H1 (cell line): Measurements from ENCODE around the gene CHN2. TPM values are rescaled to one million over a fixed set of nuclear protein-coding genes. Genes with fewer than 3 reads are reported as not detected.

ENCODE experiments used
- CBX8 ChIP-seq: fragments of 300-800, 300-1000 bp; sonication (generic); IDR thresholded peaks from 2 replicates; pipeline ENCODE4 v1.7.1; 2016; ENCODE audit warnings: low read depth, low read length, borderline replicate concordance
- FOSL1 ChIP-seq: IDR thresholded peaks from 2 replicates; pipeline ENCODE4 v1.6.1; 2011; ENCODE audit warnings: mild to moderate bottlenecking, low read depth, low read length, moderate library complexity; ENCODE audit not compliant: insufficient read depth
- POLR2A ChIP-seq, 2 experiments: IDR thresholded peaks; 1 replicate in 1 of 2; 2 replicates in 1 of 2; pipeline ENCODE4 v1.6.1; 2011; ENCODE audit warnings: low read depth in 2 of 2, low read length in 2 of 2, mild to moderate bottlenecking in 2 of 2; ENCODE audit errors: control extremely low read depth in 1 of 2
- SP1 ChIP-seq: IDR thresholded peaks from 2 replicates; pipeline ENCODE4 v1.6.1; 2011; ENCODE audit warnings: low read depth, low read length
- polyA plus RNA-seq, 7 experiments: library from polyadenylated mRNA; depleted of rRNA in 3 of 7; stranded (reverse) in 5 of 7; unstranded in 2 of 7; fragments of >200 nt in 5 of 7; fragments of 200-250 nt in 2 of 7; gene quantifications; 1 replicate in 5 of 7; 2 replicates in 1 of 7; 4 replicates in 1 of 7; pipeline versions ENCODE4 v1.2.1 to v1.2.3, GENCODE V29; 2011 to 2013; ENCODE audit warnings: missing spikeins in 2 of 7, mixed read lengths in 2 of 7
- total RNA-seq: library from RNA; stranded (reverse); fragmentation: NEBNext Ultra II Directional; extraction: Animal tissue kit (Norgen Biotek cat#: 25700); gene quantifications from 2 replicates; pipeline ENCODE4 v1.2.1, GENCODE V29; 2021
- TF ChIP-seq, protein P1 (sequence below): fragments of 300-600 bp; sonication (generic); IDR thresholded peaks from 2 replicates; pipeline ENCODE4 v1.7.1; 2012; ENCODE audit warnings: low read length, moderate library complexity, mild to moderate bottlenecking, inconsistent platforms; ENCODE audit not compliant: insufficient replicate concordance
- TF ChIP-seq, protein P2 (sequence below): IDR thresholded peaks from 2 replicates; pipeline ENCODE4 v1.6.1; 2012; ENCODE audit warnings: low read length, inconsistent platforms
- TF ChIP-seq, protein P3 (sequence below): IDR thresholded peaks from 2 replicates; pipeline ENCODE4 v1.6.1; 2011; ENCODE audit warnings: low read length, improper control_type of control experiment

Gene CHN2
- total and polyA plus RNA-seq, 2 of the 8 experiments (the other 6 are each of a cell fraction or from before 2014, with no cell fraction given) = 2.9 to 4.8 TPM

DNA sequence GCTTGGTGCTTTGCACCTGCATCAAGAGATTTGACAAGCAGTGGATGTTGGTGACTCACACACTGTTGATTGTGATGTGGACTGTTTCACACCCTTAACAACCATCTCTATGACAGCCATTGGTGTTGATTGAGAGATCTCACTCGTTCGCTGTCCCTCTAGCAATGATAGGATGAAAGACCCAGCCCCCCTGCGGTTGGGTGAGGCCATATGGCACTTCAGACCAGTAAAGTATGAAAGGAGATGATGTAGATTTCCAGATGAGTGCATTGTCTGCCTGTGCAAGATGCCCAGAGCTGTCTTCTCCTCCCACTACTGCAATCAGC lies 230.4 kb downstream of the CHN2 start (continued):
- TF ChIP-seq, protein P1, sequence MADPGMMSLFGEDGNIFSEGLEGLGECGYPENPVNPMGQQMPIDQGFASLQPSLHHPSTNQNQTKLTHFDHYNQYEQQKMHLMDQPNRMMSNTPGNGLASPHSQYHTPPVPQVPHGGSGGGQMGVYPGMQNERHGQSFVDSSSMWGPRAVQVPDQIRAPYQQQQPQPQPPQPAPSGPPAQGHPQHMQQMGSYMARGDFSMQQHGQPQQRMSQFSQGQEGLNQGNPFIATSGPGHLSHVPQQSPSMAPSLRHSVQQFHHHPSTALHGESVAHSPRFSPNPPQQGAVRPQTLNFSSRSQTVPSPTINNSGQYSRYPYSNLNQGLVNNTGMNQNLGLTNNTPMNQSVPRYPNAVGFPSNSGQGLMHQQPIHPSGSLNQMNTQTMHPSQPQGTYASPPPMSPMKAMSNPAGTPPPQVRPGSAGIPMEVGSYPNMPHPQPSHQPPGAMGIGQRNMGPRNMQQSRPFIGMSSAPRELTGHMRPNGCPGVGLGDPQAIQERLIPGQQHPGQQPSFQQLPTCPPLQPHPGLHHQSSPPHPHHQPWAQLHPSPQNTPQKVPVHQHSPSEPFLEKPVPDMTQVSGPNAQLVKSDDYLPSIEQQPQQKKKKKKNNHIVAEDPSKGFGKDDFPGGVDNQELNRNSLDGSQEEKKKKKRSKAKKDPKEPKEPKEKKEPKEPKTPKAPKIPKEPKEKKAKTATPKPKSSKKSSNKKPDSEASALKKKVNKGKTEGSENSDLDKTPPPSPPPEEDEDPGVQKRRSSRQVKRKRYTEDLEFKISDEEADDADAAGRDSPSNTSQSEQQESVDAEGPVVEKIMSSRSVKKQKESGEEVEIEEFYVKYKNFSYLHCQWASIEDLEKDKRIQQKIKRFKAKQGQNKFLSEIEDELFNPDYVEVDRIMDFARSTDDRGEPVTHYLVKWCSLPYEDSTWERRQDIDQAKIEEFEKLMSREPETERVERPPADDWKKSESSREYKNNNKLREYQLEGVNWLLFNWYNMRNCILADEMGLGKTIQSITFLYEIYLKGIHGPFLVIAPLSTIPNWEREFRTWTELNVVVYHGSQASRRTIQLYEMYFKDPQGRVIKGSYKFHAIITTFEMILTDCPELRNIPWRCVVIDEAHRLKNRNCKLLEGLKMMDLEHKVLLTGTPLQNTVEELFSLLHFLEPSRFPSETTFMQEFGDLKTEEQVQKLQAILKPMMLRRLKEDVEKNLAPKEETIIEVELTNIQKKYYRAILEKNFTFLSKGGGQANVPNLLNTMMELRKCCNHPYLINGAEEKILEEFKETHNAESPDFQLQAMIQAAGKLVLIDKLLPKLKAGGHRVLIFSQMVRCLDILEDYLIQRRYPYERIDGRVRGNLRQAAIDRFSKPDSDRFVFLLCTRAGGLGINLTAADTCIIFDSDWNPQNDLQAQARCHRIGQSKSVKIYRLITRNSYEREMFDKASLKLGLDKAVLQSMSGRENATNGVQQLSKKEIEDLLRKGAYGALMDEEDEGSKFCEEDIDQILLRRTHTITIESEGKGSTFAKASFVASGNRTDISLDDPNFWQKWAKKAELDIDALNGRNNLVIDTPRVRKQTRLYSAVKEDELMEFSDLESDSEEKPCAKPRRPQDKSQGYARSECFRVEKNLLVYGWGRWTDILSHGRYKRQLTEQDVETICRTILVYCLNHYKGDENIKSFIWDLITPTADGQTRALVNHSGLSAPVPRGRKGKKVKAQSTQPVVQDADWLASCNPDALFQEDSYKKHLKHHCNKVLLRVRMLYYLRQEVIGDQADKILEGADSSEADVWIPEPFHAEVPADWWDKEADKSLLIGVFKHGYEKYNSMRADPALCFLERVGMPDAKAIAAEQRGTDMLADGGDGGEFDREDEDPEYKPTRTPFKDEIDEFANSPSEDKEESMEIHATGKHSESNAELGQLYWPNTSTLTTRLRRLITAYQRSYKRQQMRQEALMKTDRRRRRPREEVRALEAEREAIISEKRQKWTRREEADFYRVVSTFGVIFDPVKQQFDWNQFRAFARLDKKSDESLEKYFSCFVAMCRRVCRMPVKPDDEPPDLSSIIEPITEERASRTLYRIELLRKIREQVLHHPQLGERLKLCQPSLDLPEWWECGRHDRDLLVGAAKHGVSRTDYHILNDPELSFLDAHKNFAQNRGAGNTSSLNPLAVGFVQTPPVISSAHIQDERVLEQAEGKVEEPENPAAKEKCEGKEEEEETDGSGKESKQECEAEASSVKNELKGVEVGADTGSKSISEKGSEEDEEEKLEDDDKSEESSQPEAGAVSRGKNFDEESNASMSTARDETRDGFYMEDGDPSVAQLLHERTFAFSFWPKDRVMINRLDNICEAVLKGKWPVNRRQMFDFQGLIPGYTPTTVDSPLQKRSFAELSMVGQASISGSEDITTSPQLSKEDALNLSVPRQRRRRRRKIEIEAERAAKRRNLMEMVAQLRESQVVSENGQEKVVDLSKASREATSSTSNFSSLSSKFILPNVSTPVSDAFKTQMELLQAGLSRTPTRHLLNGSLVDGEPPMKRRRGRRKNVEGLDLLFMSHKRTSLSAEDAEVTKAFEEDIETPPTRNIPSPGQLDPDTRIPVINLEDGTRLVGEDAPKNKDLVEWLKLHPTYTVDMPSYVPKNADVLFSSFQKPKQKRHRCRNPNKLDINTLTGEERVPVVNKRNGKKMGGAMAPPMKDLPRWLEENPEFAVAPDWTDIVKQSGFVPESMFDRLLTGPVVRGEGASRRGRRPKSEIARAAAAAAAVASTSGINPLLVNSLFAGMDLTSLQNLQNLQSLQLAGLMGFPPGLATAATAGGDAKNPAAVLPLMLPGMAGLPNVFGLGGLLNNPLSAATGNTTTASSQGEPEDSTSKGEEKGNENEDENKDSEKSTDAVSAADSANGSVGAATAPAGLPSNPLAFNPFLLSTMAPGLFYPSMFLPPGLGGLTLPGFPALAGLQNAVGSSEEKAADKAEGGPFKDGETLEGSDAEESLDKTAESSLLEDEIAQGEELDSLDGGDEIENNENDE = no peak
- TF ChIP-seq, protein P2, sequence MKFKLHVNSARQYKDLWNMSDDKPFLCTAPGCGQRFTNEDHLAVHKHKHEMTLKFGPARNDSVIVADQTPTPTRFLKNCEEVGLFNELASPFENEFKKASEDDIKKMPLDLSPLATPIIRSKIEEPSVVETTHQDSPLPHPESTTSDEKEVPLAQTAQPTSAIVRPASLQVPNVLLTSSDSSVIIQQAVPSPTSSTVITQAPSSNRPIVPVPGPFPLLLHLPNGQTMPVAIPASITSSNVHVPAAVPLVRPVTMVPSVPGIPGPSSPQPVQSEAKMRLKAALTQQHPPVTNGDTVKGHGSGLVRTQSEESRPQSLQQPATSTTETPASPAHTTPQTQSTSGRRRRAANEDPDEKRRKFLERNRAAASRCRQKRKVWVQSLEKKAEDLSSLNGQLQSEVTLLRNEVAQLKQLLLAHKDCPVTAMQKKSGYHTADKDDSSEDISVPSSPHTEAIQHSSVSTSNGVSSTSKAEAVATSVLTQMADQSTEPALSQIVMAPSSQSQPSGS = no peak
- TF ChIP-seq POLR2A (IDR thresholded peaks at IDR 0.05; ENCODE audit: control extremely low read depth in 1 of 2, low read depth in 2 of 2, low read length in 2 of 2) = no peak
- TF ChIP-seq, protein P3, sequence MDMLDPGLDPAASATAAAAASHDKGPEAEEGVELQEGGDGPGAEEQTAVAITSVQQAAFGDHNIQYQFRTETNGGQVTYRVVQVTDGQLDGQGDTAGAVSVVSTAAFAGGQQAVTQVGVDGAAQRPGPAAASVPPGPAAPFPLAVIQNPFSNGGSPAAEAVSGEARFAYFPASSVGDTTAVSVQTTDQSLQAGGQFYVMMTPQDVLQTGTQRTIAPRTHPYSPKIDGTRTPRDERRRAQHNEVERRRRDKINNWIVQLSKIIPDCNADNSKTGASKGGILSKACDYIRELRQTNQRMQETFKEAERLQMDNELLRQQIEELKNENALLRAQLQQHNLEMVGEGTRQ = no peak
- TF ChIP-seq FOSL1 = no peak
- TF ChIP-seq SP1 = no peak
- TF ChIP-seq CBX8 = no peak
